GM23338 (cell line): ENCODE measurements around the gene MMRN2. TPM values are rescaled to one million over a fixed set of nuclear protein-coding genes. Genes with fewer than 3 reads are reported as not detected.

Experiments used
- ATAC-seq: fragments of 200-7000 bp; cut with Tn5 transposase; 3 replicates; pipeline ENCODE4 v1.9.1; 2020
- DNase-seq: peaks from one replicate; pipeline ENCODE4 v3.0.0-alpha.2; 2015; ENCODE audit warnings: low spot score
- H2AFZ ChIP-seq: fragments of 200-600 bp; sonication (generic); 2 replicates; pipeline ENCODE4 v1.8.0; 2016; ENCODE audit warnings: antibody characterized with exemption, mild to moderate bottlenecking, moderate library complexity
- H3F3A ChIP-seq: fragments of 200-600 bp; sonication (generic); replicated peaks from 2 replicates; pipeline ENCODE4 v1.8.0; 2017; ENCODE audit warnings: antibody characterized with exemption, mixed run types, low read depth
- H3K27ac ChIP-seq: fragments of 200-600 bp; sonication (generic); 2 replicates; pipeline ENCODE4 v1.6.1; 2016; ENCODE audit warnings: low read depth
- H3K27me3 ChIP-seq: fragments of 200-600 bp; sonication (generic); 2 replicates; pipeline ENCODE4 v1.8.0; 2016; ENCODE audit warnings: mild to moderate bottlenecking, mixed run types, moderate library complexity; ENCODE audit not compliant: insufficient read depth
- H3K36me3 ChIP-seq: fragments of 200-600 bp; sonication (generic); 2 replicates; pipeline ENCODE4 v1.8.0; 2016; ENCODE audit warnings: mild to moderate bottlenecking; ENCODE audit not compliant: insufficient read depth
- H3K4me1 ChIP-seq: fragments of 200-600 bp; sonication (generic); 2 replicates; pipeline ENCODE4 v1.8.0; 2016; ENCODE audit warnings: mild to moderate bottlenecking, moderate library complexity; ENCODE audit not compliant: insufficient read depth
- H3K4me2 ChIP-seq: fragments of 200-600 bp; sonication (generic); 2 replicates; pipeline ENCODE4 v1.7.1; 2017; ENCODE audit warnings: mixed run types
- H3K4me3 ChIP-seq: fragments of 200-600 bp; sonication (generic); 2 replicates; pipeline ENCODE4 v1.6.1; 2016; ENCODE audit warnings: mixed run types
- H3K79me2 ChIP-seq: fragments of 200-600 bp; sonication (generic); replicated peaks from 2 replicates; pipeline ENCODE4 v1.8.0; 2017; ENCODE audit warnings: mild to moderate bottlenecking; ENCODE audit not compliant: insufficient read depth
- H3K9me2 ChIP-seq: fragments of 200-600 bp; sonication (generic); 2 replicates; pipeline ENCODE4 v1.8.0; 2017; ENCODE audit not compliant: insufficient read depth
- H4K20me1 ChIP-seq: fragments of 200-600 bp; sonication (generic); replicated peaks from 2 replicates; pipeline ENCODE4 v1.8.0; 2017; ENCODE audit warnings: mild to moderate bottlenecking; ENCODE audit not compliant: insufficient read depth
- H3K27ac Mint-ChIP-seq: 2 replicates; pipeline ENCODE4 v1.8.0; 2020; ENCODE audit warnings: inconsistent platforms, mild to moderate bottlenecking, moderate library complexity, mixed read lengths
- H3K27me3 Mint-ChIP-seq: 3 replicates; pipeline ENCODE4 v1.8.0; 2022; ENCODE audit warnings: low read depth, mild to moderate bottlenecking, moderate library complexity, mixed read lengths, inconsistent platforms; ENCODE audit not compliant: insufficient read depth, poor library complexity
- H3K36me3 Mint-ChIP-seq: 3 replicates; pipeline ENCODE4 v1.8.0; 2021; ENCODE audit warnings: low read depth, mild to moderate bottlenecking, inconsistent platforms, moderate library complexity, mixed read lengths
- H3K4me1 Mint-ChIP-seq: 3 replicates; pipeline ENCODE4 v1.8.0; 2020; ENCODE audit warnings: mild to moderate bottlenecking, inconsistent platforms, mixed read lengths
- H3K4me3 Mint-ChIP-seq: 3 replicates; pipeline ENCODE4 v1.8.0; 2021; ENCODE audit warnings: moderate library complexity, mild to moderate bottlenecking, inconsistent platforms, mixed read lengths
- H3K9me3 Mint-ChIP-seq: 3 replicates; pipeline ENCODE4 v1.8.0; 2020; ENCODE audit warnings: moderate library complexity, mild to moderate bottlenecking, inconsistent platforms, mixed read lengths
- EZH2 ChIP-seq: fragments of 200-600 bp; sonication (generic); IDR thresholded peaks from one replicate; pipeline ENCODE4 v1.8.0; 2017; ENCODE audit warnings: antibody characterized with exemption, mild to moderate bottlenecking, low read depth; ENCODE audit not compliant: unreplicated experiment
- EZH2phosphoT487 ChIP-seq: fragments of 200-600 bp; sonication (generic); IDR thresholded peaks from one replicate; pipeline ENCODE4 v1.8.1; 2018; ENCODE audit warnings: antibody characterized with exemption; ENCODE audit not compliant: unreplicated experiment
- JUNB ChIP-seq: IDR thresholded peaks from one replicate; pipeline ENCODE4 v1.6.1; 2016; ENCODE audit warnings: antibody characterized with exemption; ENCODE audit not compliant: unreplicated experiment
- NANOG ChIP-seq: IDR thresholded peaks from 2 replicates; pipeline ENCODE4 v1.6.1; 2016; ENCODE audit warnings: antibody characterized with exemption, borderline replicate concordance
- POLR2AphosphoS5 ChIP-seq: IDR thresholded peaks from 2 replicates; pipeline ENCODE4 v1.6.1; 2016; ENCODE audit warnings: antibody characterized with exemption, low read depth
- STAT1 ChIP-seq: IDR thresholded peaks from one replicate; pipeline ENCODE4 v1.6.1; 2016; ENCODE audit warnings: antibody characterized with exemption; ENCODE audit not compliant: unreplicated experiment
- ZNF331 ChIP-seq: fragments of 250-450 bp; sonication (Bioruptor Pico); IDR thresholded peaks from 2 replicates; pipeline ENCODE4 v1.5.0; 2020; ENCODE audit warnings: low read depth, mild to moderate bottlenecking, moderate library complexity
- polyA plus RNA-seq: library from polyadenylated mRNA; unstranded; fragments of >200 nt; fragmentation: Nextera tagmentation; extraction: Ambion mirVana; gene quantifications from 2 replicates; pipeline ENCODE4 v1.2.1, GENCODE V29; 2016
- total RNA-seq: library from RNA; depleted of rRNA; stranded (reverse); fragments of >200 nt; shearing (Covaris generic); gene quantifications from 2 replicates; pipeline ENCODE4 v1.2.3, GENCODE V29; 2014
- TF ChIP-seq, protein P1 (sequence below): IDR thresholded peaks from one replicate; pipeline ENCODE4 v1.6.1; 2018; ENCODE audit warnings: antibody characterized with exemption; ENCODE audit not compliant: unreplicated experiment
- TF ChIP-seq, protein P2 (sequence below), 2 experiments: fragments of 200-600 bp in 1 of 2; sonication (generic) in 1 of 2; conservative IDR thresholded peaks; 2 replicates each; pipeline versions ENCODE4 v1.5.1 to v1.6.1; 2016 to 2017; ENCODE audit warnings: antibody characterized with exemption in 2 of 2, low read depth in 2 of 2, mild to moderate bottlenecking in 2 of 2, moderate library complexity in 1 of 2
- TF ChIP-seq, protein P3 (sequence below): IDR thresholded peaks from 2 replicates; pipeline ENCODE4 v1.6.1; 2016; ENCODE audit warnings: antibody characterized with exemption

MMRN2 gene
- total and polyA plus RNA-seq, 2 experiments from 2014 or later, result 0.32 to 2.4 TPM

DNA sequence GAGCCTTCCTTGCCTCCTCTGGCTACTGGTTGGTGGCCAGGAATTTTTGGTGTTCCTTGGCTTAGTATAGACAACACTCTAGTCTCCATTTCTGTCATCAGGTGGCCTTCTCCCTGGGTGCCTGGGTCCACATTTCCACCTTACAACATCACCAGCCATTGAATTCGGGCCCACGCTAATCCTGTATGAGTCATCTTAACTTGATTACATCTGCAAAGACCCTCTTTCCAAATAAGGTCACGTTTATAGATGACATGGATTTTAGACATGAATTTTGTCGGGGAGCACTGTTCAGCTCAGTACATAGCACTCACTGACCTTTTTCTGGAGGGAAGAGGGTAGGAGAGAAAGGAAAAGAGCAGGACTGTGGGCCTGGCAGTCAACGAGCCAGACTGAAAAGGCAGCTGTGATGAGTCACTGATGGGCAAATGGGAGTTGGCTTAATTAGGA, 39.4 kb downstream of the MMRN2 start:
- no peak overlapping the region for H3K4me2 ChIP-seq
- H4K20me1 ChIP-seq, result peaks cover 13% of the 10 kb centered on the region; the same call in 1 of the 2 replicates
- no peaks in the 10 kb centered on the region for H3K9me2 ChIP-seq
- peak overlapping the region; percentile 88 for H3K27ac Mint-ChIP-seq
- TF ChIP-seq ZNF331 (CRISPR knock-in tag) (no peak), EZH2 (no peak), STAT1 (no peak), NANOG (no peak)
- TF ChIP-seq, protein P1, sequence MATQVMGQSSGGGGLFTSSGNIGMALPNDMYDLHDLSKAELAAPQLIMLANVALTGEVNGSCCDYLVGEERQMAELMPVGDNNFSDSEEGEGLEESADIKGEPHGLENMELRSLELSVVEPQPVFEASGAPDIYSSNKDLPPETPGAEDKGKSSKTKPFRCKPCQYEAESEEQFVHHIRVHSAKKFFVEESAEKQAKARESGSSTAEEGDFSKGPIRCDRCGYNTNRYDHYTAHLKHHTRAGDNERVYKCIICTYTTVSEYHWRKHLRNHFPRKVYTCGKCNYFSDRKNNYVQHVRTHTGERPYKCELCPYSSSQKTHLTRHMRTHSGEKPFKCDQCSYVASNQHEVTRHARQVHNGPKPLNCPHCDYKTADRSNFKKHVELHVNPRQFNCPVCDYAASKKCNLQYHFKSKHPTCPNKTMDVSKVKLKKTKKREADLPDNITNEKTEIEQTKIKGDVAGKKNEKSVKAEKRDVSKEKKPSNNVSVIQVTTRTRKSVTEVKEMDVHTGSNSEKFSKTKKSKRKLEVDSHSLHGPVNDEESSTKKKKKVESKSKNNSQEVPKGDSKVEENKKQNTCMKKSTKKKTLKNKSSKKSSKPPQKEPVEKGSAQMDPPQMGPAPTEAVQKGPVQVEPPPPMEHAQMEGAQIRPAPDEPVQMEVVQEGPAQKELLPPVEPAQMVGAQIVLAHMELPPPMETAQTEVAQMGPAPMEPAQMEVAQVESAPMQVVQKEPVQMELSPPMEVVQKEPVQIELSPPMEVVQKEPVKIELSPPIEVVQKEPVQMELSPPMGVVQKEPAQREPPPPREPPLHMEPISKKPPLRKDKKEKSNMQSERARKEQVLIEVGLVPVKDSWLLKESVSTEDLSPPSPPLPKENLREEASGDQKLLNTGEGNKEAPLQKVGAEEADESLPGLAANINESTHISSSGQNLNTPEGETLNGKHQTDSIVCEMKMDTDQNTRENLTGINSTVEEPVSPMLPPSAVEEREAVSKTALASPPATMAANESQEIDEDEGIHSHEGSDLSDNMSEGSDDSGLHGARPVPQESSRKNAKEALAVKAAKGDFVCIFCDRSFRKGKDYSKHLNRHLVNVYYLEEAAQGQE, result no peak
- H3K36me3 Mint-ChIP-seq, result peaks cover 85% of the 10 kb centered on the region
- no peak overlapping the region for H3K4me3 ChIP-seq
- no peaks in the 10 kb centered on the region for H3K27me3 ChIP-seq
- H3K4me1 ChIP-seq, result no peaks in the 10 kb centered on the region
- no peak overlapping the region for H3K4me3 Mint-ChIP-seq
- H3K4me1 Mint-ChIP-seq, result no peaks in the 10 kb centered on the region
- ATAC-seq, result no peak
- no peak overlapping the region for H2AFZ ChIP-seq
- H3K79me2 ChIP-seq, result no peaks in the 10 kb centered on the region
- H3K27ac ChIP-seq, result peak overlapping the region; percentile 52; the same call in 1 of the 2 replicates
- peaks cover 3% of the 10 kb centered on the region for H3K27me3 Mint-ChIP-seq
- no peak for DNase-seq
- peaks cover 82% of the 10 kb centered on the region for H3K36me3 ChIP-seq
- peaks cover 7% of the 10 kb centered on the region; the same call in 1 of the 2 replicates for H3F3A ChIP-seq
- no peaks in the 10 kb centered on the region for H3K9me3 Mint-ChIP-seq

DNA sequence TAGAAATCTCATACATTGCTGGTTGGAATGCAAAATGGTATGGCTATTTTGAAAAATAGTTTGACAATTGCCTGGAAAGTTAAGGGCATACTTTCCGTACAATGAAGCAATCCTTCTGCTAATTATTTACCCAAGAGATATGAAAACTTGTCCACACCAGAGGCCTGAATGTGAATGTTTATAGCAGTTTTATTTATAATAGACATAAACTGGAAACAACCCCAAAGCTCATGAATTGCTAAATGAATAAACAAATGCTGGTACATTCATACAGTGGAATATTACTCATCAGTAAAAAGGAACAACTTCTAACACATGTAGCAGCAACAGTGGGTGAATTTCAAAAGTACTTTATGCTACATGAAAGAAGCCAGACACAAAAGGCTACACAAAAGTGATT, 42.7 kb downstream of the MMRN2 start:
- no peak for DNase-seq
- H3K4me1 Mint-ChIP-seq, result no peaks in the 10 kb centered on the region
- H3K36me3 Mint-ChIP-seq, result peaks cover 68% of the 10 kb centered on the region
- H3K79me2 ChIP-seq, result no peaks in the 10 kb centered on the region
- 0 out of 2 replicates have a peak, but pooled peaks cover 13% of the 10 kb centered on the region for H4K20me1 ChIP-seq
- peaks cover 3% of the 10 kb centered on the region; the same call in 1 of the 2 replicates for H3F3A ChIP-seq
- H3K27me3 ChIP-seq, result no peaks in the 10 kb centered on the region
- H3K9me2 ChIP-seq, result no peaks in the 10 kb centered on the region
- H3K4me3 ChIP-seq, result no peak overlapping the region
- no peak for ATAC-seq
- no peaks in the 10 kb centered on the region for H3K9me3 Mint-ChIP-seq
- H3K27me3 Mint-ChIP-seq, result peaks cover 3% of the 10 kb centered on the region
- no peak overlapping the region for H2AFZ ChIP-seq
- H3K4me2 ChIP-seq, result no peak overlapping the region
- peaks cover 58% of the 10 kb centered on the region for H3K36me3 ChIP-seq
- no peak overlapping the region for H3K27ac Mint-ChIP-seq
- no peak overlapping the region for H3K4me3 Mint-ChIP-seq
- H3K27ac ChIP-seq, result no peak overlapping the region
- H3K4me1 ChIP-seq, result no peaks in the 10 kb centered on the region
- no peak for TF ChIP-seq NANOG
- TF ChIP-seq ZNF331 (CRISPR knock-in tag), result no peak
- no peak for TF ChIP-seq EZH2
- no peak for TF ChIP-seq POLR2AphosphoS5
- TF ChIP-seq, protein P1, result no peak
- TF ChIP-seq, protein P2, sequence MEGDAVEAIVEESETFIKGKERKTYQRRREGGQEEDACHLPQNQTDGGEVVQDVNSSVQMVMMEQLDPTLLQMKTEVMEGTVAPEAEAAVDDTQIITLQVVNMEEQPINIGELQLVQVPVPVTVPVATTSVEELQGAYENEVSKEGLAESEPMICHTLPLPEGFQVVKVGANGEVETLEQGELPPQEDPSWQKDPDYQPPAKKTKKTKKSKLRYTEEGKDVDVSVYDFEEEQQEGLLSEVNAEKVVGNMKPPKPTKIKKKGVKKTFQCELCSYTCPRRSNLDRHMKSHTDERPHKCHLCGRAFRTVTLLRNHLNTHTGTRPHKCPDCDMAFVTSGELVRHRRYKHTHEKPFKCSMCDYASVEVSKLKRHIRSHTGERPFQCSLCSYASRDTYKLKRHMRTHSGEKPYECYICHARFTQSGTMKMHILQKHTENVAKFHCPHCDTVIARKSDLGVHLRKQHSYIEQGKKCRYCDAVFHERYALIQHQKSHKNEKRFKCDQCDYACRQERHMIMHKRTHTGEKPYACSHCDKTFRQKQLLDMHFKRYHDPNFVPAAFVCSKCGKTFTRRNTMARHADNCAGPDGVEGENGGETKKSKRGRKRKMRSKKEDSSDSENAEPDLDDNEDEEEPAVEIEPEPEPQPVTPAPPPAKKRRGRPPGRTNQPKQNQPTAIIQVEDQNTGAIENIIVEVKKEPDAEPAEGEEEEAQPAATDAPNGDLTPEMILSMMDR (conservative IDR thresholded peaks at IDR 0.05; ENCODE audit: low read depth in 2 of 2), result no peak
- TF ChIP-seq JUNB, result no peak
- TF ChIP-seq, protein P3, sequence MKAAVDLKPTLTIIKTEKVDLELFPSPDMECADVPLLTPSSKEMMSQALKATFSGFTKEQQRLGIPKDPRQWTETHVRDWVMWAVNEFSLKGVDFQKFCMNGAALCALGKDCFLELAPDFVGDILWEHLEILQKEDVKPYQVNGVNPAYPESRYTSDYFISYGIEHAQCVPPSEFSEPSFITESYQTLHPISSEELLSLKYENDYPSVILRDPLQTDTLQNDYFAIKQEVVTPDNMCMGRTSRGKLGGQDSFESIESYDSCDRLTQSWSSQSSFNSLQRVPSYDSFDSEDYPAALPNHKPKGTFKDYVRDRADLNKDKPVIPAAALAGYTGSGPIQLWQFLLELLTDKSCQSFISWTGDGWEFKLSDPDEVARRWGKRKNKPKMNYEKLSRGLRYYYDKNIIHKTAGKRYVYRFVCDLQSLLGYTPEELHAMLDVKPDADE, result no peak
- no peak for TF ChIP-seq EZH2phosphoT487
